H9 (cell line): ENCODE data around the gene APAF1. TPM values are rescaled to one million over a fixed set of nuclear protein-coding genes. Genes with fewer than 3 reads are reported as not detected.

Experiments
- DNase-seq: peaks from one replicate; pipeline ENCODE4 v3.0.0-alpha.2; 2017
- H2AFZ ChIP-seq: one replicate; pipeline ENCODE4 v1.6.1; 2013; ENCODE audit warnings: mild to moderate bottlenecking, low read length, control low read depth, moderate library complexity
- H2AK5ac ChIP-seq: 2 replicates; pipeline ENCODE4 v1.6.1; 2013; ENCODE audit warnings: low read length, control low read depth, mixed read lengths; ENCODE audit not compliant: insufficient read length
- H2BK120ac ChIP-seq: one replicate; pipeline ENCODE4 v1.6.1; 2013; ENCODE audit warnings: low read depth, mild to moderate bottlenecking, low read length, control low read depth, inconsistent platforms; ENCODE audit not compliant: poor library complexity, severe bottlenecking
- H2BK12ac ChIP-seq: 2 replicates; pipeline ENCODE4 v1.6.1; 2013; ENCODE audit warnings: low read length, control low read depth, mixed read lengths, low read depth; ENCODE audit not compliant: insufficient read length
- H2BK15ac ChIP-seq: 2 replicates; pipeline ENCODE4 v1.6.1; 2013; ENCODE audit warnings: low read depth, low read length, control low read depth
- H2BK20ac ChIP-seq: one replicate; pipeline ENCODE4 v1.6.1; 2013; ENCODE audit warnings: low read depth, mild to moderate bottlenecking, low read length, control low read depth, inconsistent platforms; ENCODE audit not compliant: poor library complexity, severe bottlenecking
- H2BK5ac ChIP-seq: 2 replicates; pipeline ENCODE4 v1.6.1; 2013; ENCODE audit warnings: low read length, control low read depth, mixed read lengths; ENCODE audit not compliant: insufficient read length
- H3K14ac ChIP-seq: 2 replicates; pipeline ENCODE4 v1.6.1; 2013; ENCODE audit warnings: low read length, control low read depth; ENCODE audit not compliant: insufficient read depth
- H3K18ac ChIP-seq: 2 replicates; pipeline ENCODE4 v1.6.1; 2013; ENCODE audit warnings: low read depth, mild to moderate bottlenecking, mixed read lengths, low read length, control low read depth; ENCODE audit not compliant: insufficient read length
- H3K23ac ChIP-seq: 2 replicates; pipeline ENCODE4 v1.6.1; 2013; ENCODE audit warnings: low read length, control low read depth, mixed read lengths, low read depth; ENCODE audit not compliant: insufficient read length
- H3K23me2 ChIP-seq: 2 replicates; pipeline ENCODE4 v1.6.1; 2013; ENCODE audit warnings: low read depth, mild to moderate bottlenecking, mixed read lengths, low read length, control low read depth; ENCODE audit not compliant: insufficient read length, poor library complexity, severe bottlenecking
- H3K27ac ChIP-seq: 2 replicates; pipeline ENCODE4 v1.5.1; 2013; ENCODE audit warnings: low read length, control low read depth, mixed read lengths, low read depth; ENCODE audit not compliant: insufficient read length
- H3K27me3 ChIP-seq: 2 replicates; pipeline ENCODE4 v1.6.1; 2013; ENCODE audit warnings: low read length, control low read depth, inconsistent platforms; ENCODE audit not compliant: insufficient read depth
- H3K4ac ChIP-seq: 2 replicates; pipeline ENCODE4 v1.6.1; 2013; ENCODE audit warnings: low read depth, mild to moderate bottlenecking, control low read depth, inconsistent platforms, low read length, moderate library complexity
- H3K4me1 ChIP-seq: 2 replicates; pipeline ENCODE4 v1.6.1; 2013; ENCODE audit warnings: low read length, control low read depth, inconsistent platforms; ENCODE audit not compliant: insufficient read depth
- H3K4me2 ChIP-seq: 2 replicates; pipeline ENCODE4 v1.6.1; 2013; ENCODE audit warnings: low read length, control low read depth, mixed read lengths; ENCODE audit not compliant: insufficient read length, insufficient read depth
- H3K56ac ChIP-seq: 2 replicates; pipeline ENCODE4 v1.6.1; 2013; ENCODE audit warnings: low read depth, mild to moderate bottlenecking, mixed read lengths, low read length, control low read depth; ENCODE audit not compliant: insufficient read length
- H3K79me1 ChIP-seq: 2 replicates; pipeline ENCODE4 v1.6.1; 2013; ENCODE audit warnings: low read depth, mild to moderate bottlenecking, moderate library complexity, low read length, control low read depth, inconsistent platforms; ENCODE audit not compliant: insufficient read depth, poor library complexity, severe bottlenecking
- H3K79me2 ChIP-seq: 2 replicates; pipeline ENCODE4 v1.6.1; 2013; ENCODE audit warnings: low read length, control low read depth, inconsistent platforms; ENCODE audit not compliant: insufficient read depth
- H3K9ac ChIP-seq: 2 replicates; pipeline ENCODE4 v1.6.1; 2013; ENCODE audit warnings: low read length, control low read depth, mixed read lengths; ENCODE audit not compliant: insufficient read length; ENCODE audit errors: extremely low read depth
- H3K9me3 ChIP-seq: one replicate; pipeline ENCODE4 v1.6.1; 2013; ENCODE audit warnings: low read depth, low read length, inconsistent platforms; ENCODE audit not compliant: control insufficient read depth
- H3T11ph ChIP-seq: one replicate; pipeline ENCODE4 v1.6.1; 2013; ENCODE audit warnings: mild to moderate bottlenecking, low read length, control low read depth, inconsistent platforms
- H4K20me1 ChIP-seq: one replicate; pipeline ENCODE4 v1.6.1; 2013; ENCODE audit not compliant: control insufficient read depth, insufficient read length, insufficient read depth
- H4K5ac ChIP-seq: 2 replicates; pipeline ENCODE4 v1.6.1; 2013; ENCODE audit warnings: low read depth, mild to moderate bottlenecking, mixed read lengths, low read length, control low read depth; ENCODE audit not compliant: insufficient read length
- H4K8ac ChIP-seq: replicated peaks from 2 replicates; pipeline ENCODE4 v1.6.1; 2013; ENCODE audit warnings: low read length, control low read depth, mixed read lengths, low read depth; ENCODE audit not compliant: insufficient read length
- H4K91ac ChIP-seq: 2 replicates; pipeline ENCODE4 v1.6.1; 2013; ENCODE audit warnings: low read depth, mild to moderate bottlenecking, moderate library complexity, mixed read lengths, low read length, control low read depth; ENCODE audit not compliant: insufficient read length
- H3K27ac Mint-ChIP-seq, 3 experiments: 2 replicates in 2 of 3; 3 replicates in 1 of 3; pipeline ENCODE4 v1.8.0; 2020 to 2021; ENCODE audit warnings: mixed read lengths in 3 of 3, mild to moderate bottlenecking in 1 of 3, moderate library complexity in 1 of 3
- H3K27me3 Mint-ChIP-seq: 2 replicates; pipeline ENCODE4 v1.8.0; 2021; ENCODE audit warnings: low read depth, mild to moderate bottlenecking, moderate library complexity, mixed read lengths
- H3K36me3 Mint-ChIP-seq, 3 experiments: 2 replicates in 2 of 3; 3 replicates in 1 of 3; pipeline ENCODE4 v1.8.0; 2020 to 2021; ENCODE audit warnings: low read depth in 3 of 3, mixed read lengths in 3 of 3; ENCODE audit not compliant: insufficient read depth in 1 of 3
- H3K4me1 Mint-ChIP-seq, 2 experiments: 2 replicates each; pipeline ENCODE4 v1.8.0; 2020; ENCODE audit warnings: mixed read lengths in 2 of 2
- H3K4me3 Mint-ChIP-seq, 2 experiments: 2 replicates in 1 of 2; 3 replicates in 1 of 2; pipeline ENCODE4 v1.8.0; 2020 to 2021; ENCODE audit warnings: mild to moderate bottlenecking in 2 of 2, mixed read lengths in 2 of 2, moderate library complexity in 1 of 2
- H3K9me3 Mint-ChIP-seq, 2 experiments: 2 replicates in 1 of 2; 3 replicates in 1 of 2; pipeline ENCODE4 v1.8.0; 2020; ENCODE audit warnings: mild to moderate bottlenecking in 2 of 2, mixed read lengths in 2 of 2, moderate library complexity in 1 of 2
- WGBS: extraction: QIAGEN DNeasy Blood & Tissue Kit; methylation state at CpG from one replicate; pipeline ENCODE4 v1.1.7; 2013; ENCODE audit warnings: missing lambda C conversion rate, low lambda C conversion rate, mixed read lengths; ENCODE audit not compliant: insufficient read length; ENCODE audit errors: extremely low coverage; 5-methylcytosine and 5-hydroxymethylcytosine counted together
- total RNA-seq: library from RNA; stranded (reverse); gene quantifications from 2 replicates; pipeline ENCODE4 v1.2.1, GENCODE V29; 2021
- TF ChIP-seq, protein P1 (sequence below): fragments of 200-600 bp; sonication (generic); conservative IDR thresholded peaks from 3 replicates; pipeline ENCODE4 v1.8.0; 2021; ENCODE audit warnings: antibody characterized with exemption, mild to moderate bottlenecking

APAF1 gene
- total RNA-seq, 1 experiment from 2014 or later, result 16.5 TPM

DNA sequence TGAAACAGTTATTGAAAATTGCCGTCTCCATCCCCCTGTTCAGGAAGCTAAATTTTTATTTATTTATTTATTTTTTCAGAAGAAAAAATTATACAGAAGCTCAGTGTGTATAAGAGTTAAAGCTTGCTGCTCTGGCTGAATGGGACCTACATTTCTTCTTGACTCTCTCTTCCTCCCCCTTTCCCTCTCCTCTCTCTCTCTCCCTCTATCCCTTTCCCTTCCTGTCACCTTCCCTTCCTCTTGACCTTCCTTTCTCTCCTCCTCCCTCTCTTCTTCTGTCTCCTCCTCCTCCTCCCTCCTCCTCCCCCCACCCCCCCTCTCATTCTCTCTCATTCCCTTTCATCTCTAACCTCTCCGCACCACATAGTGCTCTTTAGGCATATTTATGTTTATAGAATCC is 39.1 kb downstream of the APAF1 start:
- Histone ChIP-seq H3K4ac (no peak overlapping the region), H3K18ac (no peak overlapping the region), H4K20me1 (no peaks in the 10 kb centered on the region), H4K91ac (no peak overlapping the region), H2BK5ac (no peak overlapping the region), H3K23me2 (no peaks in the 10 kb centered on the region), H3K9ac (no peak overlapping the region), H2BK15ac (no peak overlapping the region), H2AFZ (no peak overlapping the region), H2BK20ac (no peak overlapping the region), H3K27ac (no peak overlapping the region), H3T11ph (no peak overlapping the region), H2BK120ac (no peak overlapping the region), H4K5ac (no peak overlapping the region), H3K9me3 (no peaks in the 10 kb centered on the region), H3K79me2 (no peaks in the 10 kb centered on the region), H3K4me2 (no peak overlapping the region), H2BK12ac (no peak overlapping the region), H3K14ac (no peak overlapping the region), H3K27me3 (no peaks in the 10 kb centered on the region), H3K79me1 (no peaks in the 10 kb centered on the region), H2AK5ac (no peak overlapping the region), H3K4me1 (no peaks in the 10 kb centered on the region), H3K23ac (no peak overlapping the region), H4K8ac (no peak overlapping the region), H3K56ac (no peak overlapping the region)
- no peak overlapping the region for H3K27ac Mint-ChIP-seq
- no peak overlapping the region for H3K4me3 Mint-ChIP-seq
- H3K27me3 Mint-ChIP-seq, result no peaks in the 10 kb centered on the region
- DNase-seq, result no peak
- H3K9me3 Mint-ChIP-seq, result no peaks in the 10 kb centered on the region
- TF ChIP-seq, protein P1, sequence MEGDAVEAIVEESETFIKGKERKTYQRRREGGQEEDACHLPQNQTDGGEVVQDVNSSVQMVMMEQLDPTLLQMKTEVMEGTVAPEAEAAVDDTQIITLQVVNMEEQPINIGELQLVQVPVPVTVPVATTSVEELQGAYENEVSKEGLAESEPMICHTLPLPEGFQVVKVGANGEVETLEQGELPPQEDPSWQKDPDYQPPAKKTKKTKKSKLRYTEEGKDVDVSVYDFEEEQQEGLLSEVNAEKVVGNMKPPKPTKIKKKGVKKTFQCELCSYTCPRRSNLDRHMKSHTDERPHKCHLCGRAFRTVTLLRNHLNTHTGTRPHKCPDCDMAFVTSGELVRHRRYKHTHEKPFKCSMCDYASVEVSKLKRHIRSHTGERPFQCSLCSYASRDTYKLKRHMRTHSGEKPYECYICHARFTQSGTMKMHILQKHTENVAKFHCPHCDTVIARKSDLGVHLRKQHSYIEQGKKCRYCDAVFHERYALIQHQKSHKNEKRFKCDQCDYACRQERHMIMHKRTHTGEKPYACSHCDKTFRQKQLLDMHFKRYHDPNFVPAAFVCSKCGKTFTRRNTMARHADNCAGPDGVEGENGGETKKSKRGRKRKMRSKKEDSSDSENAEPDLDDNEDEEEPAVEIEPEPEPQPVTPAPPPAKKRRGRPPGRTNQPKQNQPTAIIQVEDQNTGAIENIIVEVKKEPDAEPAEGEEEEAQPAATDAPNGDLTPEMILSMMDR, result no peak
- no peaks in the 10 kb centered on the region for H3K4me1 Mint-ChIP-seq
- 100% methylated on average over 1 of the region's 2 CpGs for WGBS
- peaks cover 5 to 56% (median 53%) of the 10 kb centered on the region in 3 experiments; a peak in 5 of 7 replicates for H3K36me3 Mint-ChIP-seq
